Osteoblast (primary cell): Measurements from ENCODE around the gene CCIN. TPM values are rescaled to one million over a fixed set of nuclear protein-coding genes. Genes with fewer than 3 reads are reported as not detected.

Experiments used
- DNase-seq: peaks from one replicate; pipeline ENCODE4 v3.0.0; 2011; ENCODE audit warnings: low spot score, mixed read lengths; ENCODE audit not compliant: insufficient read length; ENCODE audit errors: missing footprints
- H2AFZ ChIP-seq: 2 replicates; pipeline ENCODE4 v1.6.0; 2011; ENCODE audit warnings: mild to moderate bottlenecking, low read length
- H3K27ac ChIP-seq: 2 replicates; pipeline ENCODE4 v1.5.1; 2011; ENCODE audit warnings: mild to moderate bottlenecking, low read depth, low read length, moderate library complexity
- H3K27me3 ChIP-seq: 2 replicates; pipeline ENCODE4 v1.6.0; 2012; ENCODE audit warnings: mild to moderate bottlenecking, control low read depth, inconsistent platforms, low read length, moderate library complexity; ENCODE audit not compliant: insufficient read depth
- H3K36me3 ChIP-seq: 2 replicates; pipeline ENCODE4 v1.5.1; 2011; ENCODE audit warnings: mild to moderate bottlenecking, low read length, control low read depth, moderate library complexity; ENCODE audit not compliant: insufficient read depth
- H3K4me1 ChIP-seq: 2 replicates; pipeline ENCODE4 v1.5.1; 2011; ENCODE audit warnings: mild to moderate bottlenecking, low read length, control low read depth, moderate library complexity; ENCODE audit not compliant: insufficient read depth
- H3K4me2 ChIP-seq: 2 replicates; pipeline ENCODE4 v1.6.0; 2011; ENCODE audit warnings: mild to moderate bottlenecking, low read length; ENCODE audit not compliant: insufficient read depth
- H3K4me3 ChIP-seq: fragments of 200-600 bp; sonication (generic); 3 replicates; pipeline ENCODE4 v1.5.1; 2012; ENCODE audit warnings: mild to moderate bottlenecking, low read length, inconsistent platforms; ENCODE audit not compliant: insufficient read depth
- H3K79me2 ChIP-seq: 2 replicates; pipeline ENCODE4 v1.6.0; 2012; ENCODE audit warnings: mild to moderate bottlenecking, low read length, control low read depth, inconsistent platforms; ENCODE audit not compliant: insufficient read depth
- H3K9me3 ChIP-seq: 2 replicates; pipeline ENCODE4 v1.5.1; 2011; ENCODE audit warnings: low read depth, low read length, control low read depth
- H4K20me1 ChIP-seq: 2 replicates; pipeline ENCODE4 v1.6.0; 2012; ENCODE audit warnings: mild to moderate bottlenecking, low read length, control low read depth; ENCODE audit not compliant: insufficient read depth
- CTCF ChIP-seq: IDR thresholded peaks from 2 replicates; pipeline ENCODE4 v1.5.1; 2011; ENCODE audit warnings: mild to moderate bottlenecking, low read depth, low read length, moderate library complexity; ENCODE audit errors: extremely low read depth
- total RNA-seq: library from RNA; depleted of rRNA; stranded (reverse); fragments of >200 nt; gene quantifications from 2 replicates; pipeline ENCODE4 v1.2.3, GENCODE V29; 2012

The CCIN gene
- total RNA-seq, 1 donor = 2.2 TPM

- Histone ChIP-seq H3K79me2 (peaks cover 71% of the 10 kb centered on the region), H3K9me3 (peaks cover 6% of the 10 kb centered on the region), H2AFZ (no peak overlapping the region), H3K4me1 (peaks cover 11% of the 10 kb centered on the region), H3K27me3 (no peaks in the 10 kb centered on the region), H3K4me2 (no peak overlapping the region), H4K20me1 (peaks cover 8% of the 10 kb centered on the region), H3K4me3 (no peak overlapping the region), H3K36me3 (peaks cover 86% of the 10 kb centered on the region), H3K27ac (no peak overlapping the region)
- peak; percentile 3 for DNase-seq
- no peak for TF ChIP-seq CTCF
Observed at GRCh38 chr9:36218411-36218901, 49.3 kb downstream of the CCIN start.

Other genes with a start within 250 kb of the CCIN start
- under 0.01 TPM in 2 replicates for gene OR2S2, start 211.2 kb upstream of the CCIN start, total RNA-seq
- gene RECK, start 132.5 kb upstream of the CCIN start, total RNA-seq = 31.2 and 31.5 TPM in 2 replicates
- gene GLIPR2, start 32.7 kb upstream of the CCIN start, total RNA-seq = 33.3 and 38.4 TPM in 2 replicates
- gene CLTA, start 21.5 kb downstream of the CCIN start, total RNA-seq = 253 and 262 TPM in 2 replicates
- 25.3 TPM in 2 replicates for gene GNE, start 89.1 kb downstream of the CCIN start, total RNA-seq
- 12.4 and 12.7 TPM in 2 replicates for gene RNF38, start 230.9 kb downstream of the CCIN start, total RNA-seq